Measurements from ENCODE around the gene ZBTB44. TPM values are rescaled to one million over a fixed set of nuclear protein-coding genes. Genes with fewer than 3 reads are reported as not detected.

Gene ZBTB44
- total RNA-seq, 1 donor from 2014 or later: 22.5 TPM

DNA sequence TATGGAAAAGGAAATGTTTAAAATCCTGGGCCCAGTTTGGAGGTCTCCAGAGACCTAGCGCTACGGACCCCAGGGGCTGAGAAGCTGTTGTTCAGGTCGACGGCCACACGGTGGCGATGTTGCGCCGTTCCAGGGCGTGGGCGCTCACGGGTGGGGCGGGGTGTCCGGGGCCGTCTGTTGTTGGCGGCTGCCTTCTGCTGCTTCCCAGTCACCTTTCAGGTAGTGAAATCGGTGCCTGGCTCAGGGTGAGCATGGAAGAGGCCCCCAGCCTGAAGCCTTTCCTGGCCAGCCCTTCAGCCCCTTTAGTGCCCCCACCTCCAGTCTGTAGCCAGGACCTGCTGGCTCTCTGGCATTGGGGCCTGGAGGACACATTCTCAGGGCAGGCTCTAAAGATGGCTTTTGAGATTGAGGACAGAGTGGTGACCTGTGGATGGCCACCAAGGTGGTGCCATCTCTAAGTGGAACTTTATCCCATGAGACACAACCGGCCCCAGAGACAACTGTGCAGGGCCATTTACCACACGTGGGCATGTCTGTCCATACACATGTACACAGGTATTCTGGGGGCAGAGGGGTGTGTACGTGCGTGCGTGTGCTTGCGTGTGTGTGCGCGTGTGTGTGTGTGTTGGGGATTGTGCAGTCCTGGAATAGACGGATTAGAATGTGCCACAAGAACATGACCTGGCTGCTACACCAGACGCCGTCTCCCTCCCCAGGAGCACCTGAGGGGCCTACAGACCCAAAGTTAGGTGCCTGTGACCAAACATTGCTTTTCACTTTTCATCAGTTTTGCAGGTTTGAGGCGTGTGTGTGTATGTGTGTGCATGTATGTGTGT, 101.4 kb downstream of the ZBTB44 start:
- ATAC-seq: peak; percentile 67

DNA sequence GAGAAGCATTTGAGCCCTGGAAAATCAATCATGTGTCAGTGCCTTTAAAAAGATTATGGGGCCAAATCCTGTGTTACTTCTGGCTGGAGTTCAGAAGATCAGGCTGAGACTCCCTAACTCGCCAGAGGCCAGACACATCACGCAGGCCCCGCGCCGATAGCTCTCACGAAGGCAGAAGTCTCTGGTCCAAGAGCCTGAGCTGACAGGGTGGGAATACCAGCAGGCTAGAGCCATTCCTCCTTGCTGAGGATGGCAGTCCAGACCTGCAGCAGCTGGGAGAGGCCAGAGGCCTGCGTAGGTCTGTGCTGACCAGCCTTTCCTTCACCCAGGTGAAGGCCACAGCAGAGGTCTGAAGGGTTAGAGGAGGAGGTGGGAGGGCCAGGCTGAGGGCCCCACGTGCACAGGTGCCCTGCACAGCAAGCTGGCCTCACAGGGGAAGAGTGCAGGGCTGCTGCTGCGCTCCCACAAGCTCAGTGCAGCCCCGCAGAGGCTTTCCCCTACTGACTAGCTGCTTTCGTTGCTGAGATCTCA, 102.2 kb downstream of the ZBTB44 start:
- no peak for ATAC-seq

DNA sequence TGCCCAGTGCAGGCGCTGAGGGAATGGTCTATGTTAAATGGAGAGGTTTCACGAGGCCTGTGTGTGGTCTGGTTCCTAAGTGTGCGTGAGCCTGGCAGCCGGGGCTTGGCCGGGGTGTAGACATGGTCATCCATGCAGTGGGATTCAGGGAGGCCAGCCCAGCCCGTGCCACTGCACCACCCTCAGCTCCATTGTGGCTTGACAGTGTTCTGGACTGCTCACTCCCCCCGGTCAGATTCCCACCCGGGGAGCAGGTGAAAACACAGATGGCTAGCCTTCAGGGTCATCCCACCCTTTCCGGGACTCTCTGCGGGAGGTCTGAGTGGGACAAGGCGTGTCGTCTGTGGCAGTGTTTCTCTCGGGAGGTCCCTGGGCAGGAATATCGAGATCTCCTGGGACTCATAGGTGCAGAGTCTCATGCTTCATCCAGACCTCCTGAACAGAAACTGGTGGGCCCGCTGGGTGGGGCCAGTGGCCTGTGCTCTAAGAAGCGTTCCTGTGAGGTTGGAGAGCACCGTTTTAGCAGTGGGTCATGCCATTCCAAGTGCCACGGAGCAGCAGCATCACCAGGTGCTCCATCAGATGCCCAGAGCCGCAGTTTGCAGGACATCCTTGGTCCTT, 102.8 kb downstream of the ZBTB44 start:
- ATAC-seq: no peak

DNA sequence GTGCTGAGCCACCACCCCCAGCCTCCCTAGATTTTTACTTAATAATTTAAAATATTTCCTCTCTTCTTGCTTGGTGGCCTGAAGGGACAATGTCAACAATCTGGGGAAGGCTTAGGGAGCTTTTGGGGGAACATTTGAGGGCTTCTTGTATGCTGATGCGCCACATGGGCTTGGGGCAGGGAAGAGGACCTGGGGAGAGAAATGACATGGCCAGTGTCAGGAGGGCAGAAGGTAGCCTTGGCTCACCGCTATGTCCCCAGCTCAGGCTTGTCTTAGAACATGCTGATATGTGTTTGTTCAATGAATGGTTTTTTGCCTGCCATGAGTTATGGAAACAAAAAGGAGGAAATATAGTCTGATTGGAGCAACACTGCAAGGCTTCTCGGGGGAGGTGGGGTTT, 103.6 kb downstream of the ZBTB44 start:
- no peak for ATAC-seq

DNA sequence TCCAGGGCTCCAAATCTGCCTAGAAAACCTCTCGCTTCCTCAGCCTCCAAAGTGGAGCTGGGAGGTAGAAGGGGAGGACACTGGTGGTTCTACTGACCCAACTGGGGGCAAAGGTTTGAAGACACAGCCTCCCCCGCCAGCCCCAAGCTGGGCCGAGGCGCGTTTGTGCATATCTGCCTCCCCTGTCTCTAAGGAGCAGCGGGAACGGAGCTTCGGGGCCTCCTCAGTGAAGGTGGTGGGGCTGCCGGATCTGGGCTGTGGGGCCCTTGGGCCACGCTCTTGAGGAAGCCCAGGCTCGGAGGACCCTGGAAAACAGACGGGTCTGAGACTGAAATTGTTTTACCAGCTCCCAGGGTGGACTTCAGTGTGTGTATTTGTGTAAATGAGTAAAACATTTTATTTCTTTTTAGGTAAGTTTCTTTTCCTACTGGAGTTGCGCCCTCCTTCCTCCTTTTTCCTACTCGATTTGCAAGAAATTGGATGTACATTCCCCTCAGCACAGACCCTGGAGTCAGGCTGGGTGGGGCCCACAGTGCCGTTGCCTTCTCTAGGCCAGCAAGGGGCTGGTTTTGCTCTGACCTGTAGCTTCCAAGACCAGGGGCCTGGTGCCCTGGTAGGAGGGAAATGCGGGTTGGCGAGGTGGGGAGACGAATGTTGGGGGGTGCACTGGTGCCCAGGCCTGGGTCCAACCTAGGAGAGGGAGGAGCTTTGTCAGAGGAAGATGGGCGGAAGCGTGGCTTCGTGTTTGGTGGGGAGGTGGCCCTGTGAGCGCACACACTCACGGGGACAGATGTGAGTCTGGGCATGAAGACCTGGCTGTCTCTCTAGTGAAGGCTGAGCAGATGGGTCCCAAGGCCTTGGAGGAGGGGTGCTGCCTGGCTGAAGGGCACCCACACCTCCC, 104.5 kb downstream of the ZBTB44 start:
- no peak for ATAC-seq

DNA sequence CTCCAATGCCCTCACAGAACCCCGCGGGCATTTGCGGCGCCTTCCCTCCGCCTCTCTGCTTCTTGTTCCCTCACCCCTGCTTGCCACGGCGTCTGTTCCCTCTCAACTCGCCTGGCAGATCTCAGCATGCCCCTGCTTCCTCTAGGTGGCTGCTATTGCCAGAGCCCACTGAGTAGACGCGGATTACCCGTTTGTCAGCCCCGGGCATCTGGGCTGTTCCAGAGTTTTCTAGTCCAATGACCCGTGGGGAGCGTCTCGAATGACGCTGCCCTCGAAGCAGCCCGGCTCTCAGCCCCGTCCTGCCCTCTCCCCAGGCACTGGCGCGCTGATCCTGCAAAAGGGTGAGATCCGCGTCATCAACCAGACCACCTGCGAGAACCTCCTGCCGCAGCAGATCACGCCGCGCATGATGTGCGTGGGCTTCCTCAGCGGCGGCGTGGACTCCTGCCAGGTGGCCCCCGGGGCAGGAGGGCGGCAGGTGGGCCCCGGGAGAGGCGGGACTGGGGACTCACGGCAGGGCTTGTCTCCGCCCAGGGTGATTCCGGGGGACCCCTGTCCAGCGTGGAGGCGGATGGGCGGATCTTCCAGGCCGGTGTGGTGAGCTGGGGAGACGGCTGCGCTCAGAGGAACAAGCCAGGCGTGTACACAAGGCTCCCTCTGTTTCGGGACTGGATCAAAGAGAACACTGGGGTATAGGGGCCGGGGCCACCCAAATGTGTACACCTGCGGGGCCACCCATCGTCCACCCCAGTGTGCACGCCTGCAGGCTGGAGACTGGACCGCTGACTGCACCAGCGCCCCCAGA, 105.4 kb downstream of the ZBTB44 start:
- ATAC-seq: peak; percentile 72

DNA sequence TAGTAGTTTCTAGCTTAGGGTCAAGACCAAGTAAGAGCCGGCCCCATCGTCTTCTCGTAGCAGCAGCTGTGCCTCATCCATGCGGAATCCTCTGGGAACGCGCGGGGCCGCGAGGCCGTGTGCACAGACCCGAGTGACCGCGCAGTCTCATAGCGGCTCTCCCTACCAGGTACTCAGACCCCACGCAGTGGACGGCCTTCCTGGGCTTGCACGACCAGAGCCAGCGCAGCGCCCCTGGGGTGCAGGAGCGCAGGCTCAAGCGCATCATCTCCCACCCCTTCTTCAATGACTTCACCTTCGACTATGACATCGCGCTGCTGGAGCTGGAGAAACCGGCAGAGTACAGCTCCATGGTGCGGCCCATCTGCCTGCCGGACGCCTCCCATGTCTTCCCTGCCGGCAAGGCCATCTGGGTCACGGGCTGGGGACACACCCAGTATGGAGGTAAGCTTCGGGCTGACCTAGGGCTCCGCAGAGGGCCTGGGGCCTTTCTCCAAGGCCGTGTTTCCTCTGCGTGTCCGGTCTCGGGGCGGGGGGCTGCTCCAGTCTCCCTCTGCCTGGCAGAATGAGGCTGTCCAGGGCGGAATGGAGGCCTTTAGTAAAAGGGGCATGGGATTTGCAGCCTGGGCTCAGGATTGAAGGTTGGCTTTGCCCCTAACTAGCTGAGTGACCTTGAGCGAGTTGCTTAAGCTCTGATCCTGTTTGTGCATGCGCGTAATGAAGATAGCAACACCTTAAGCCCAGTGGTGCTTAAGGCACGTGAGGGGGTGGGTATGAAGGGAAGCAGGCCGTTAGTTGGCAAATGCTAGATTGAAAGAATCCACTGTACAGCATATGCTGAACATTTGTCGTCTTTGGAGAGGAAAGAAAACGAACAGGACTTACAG, 106.2 kb downstream of the ZBTB44 start:
- ATAC-seq: no peak

DNA sequence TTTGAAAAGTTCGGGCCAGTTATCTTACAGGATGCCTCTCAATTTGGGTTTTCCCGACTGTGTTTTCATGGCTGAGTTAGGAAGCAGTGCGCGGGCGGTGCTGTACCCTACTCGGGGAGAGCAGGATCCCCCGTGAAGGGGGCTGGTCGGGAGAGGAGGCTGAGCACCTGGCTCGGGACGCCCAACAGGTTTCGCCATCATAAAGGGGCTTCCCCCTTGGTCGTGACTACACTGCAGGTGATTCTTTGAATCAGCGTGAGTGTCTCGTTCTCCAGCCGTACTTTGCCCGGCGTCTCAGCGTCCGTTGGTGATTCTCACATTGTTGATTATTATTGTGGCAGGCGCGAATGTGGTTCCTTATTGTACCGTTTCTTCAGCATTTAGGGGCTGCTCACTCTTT, 108.6 kb downstream of the ZBTB44 start:
- ATAC-seq: no peak

DNA sequence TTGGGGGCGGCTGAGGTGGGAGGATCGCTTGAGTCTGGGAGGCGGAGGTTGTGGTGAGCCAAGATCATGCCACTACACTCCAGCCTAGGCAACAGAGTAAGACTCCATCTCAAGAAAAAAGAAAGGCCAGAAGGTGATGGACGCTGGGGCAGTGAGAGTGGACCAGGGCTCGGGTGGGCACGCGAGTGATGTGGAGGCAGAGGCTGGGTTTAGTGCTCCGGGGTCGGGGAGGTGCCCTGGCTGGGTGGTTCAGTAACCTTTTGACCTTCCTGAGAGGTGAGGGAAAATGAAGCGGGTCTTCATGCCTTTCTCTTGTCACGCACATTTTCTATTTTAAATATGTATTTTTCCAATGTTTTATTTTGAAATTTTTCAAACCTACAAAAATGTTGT, 110.0 kb downstream of the ZBTB44 start:
- no peak for ATAC-seq

DNA sequence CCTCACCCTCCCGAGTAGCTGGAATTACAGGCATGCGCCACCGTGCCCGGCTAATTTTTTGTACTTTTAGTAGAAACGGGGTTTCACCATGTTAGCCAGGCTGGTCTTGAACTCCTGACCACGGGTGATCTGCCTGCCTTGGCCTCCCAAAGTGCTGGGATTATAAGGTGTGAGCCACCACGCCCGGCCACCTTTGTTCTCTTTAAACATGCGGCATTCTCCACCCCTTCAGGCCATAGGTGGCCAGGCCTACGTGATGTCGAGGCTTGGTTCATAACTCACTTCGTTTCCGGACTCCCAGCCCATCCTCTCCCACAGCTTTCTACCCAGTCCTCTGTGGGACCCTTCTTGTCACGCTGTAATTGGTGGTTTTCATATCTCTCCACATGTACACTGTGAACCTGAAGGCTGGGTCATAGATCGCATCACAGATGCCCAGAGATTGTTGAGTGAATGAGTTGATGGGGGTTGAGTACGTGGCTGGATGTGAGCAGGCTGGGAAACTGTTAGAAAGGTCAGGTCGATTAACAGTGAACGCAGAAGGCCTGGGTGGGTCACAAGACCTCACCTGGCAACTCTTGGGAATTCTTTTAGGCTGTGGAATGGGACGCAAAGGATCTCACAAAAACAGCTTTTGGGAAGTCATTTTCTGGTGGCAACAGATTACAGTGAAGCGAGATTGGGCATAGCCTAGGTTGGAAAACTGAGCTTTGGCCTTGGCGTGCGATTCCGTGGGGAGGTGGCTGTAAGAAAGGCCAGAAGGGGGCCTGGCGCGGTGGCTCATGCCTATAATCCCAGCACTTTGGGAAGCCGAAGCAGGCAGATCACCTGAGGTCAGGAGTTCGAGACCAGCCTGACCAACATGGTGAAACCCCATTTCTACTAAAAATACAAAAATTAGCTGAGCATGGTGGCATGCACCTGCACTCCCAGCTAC, 110.7 kb downstream of the ZBTB44 start:
- ATAC-seq: no peak

DNA sequence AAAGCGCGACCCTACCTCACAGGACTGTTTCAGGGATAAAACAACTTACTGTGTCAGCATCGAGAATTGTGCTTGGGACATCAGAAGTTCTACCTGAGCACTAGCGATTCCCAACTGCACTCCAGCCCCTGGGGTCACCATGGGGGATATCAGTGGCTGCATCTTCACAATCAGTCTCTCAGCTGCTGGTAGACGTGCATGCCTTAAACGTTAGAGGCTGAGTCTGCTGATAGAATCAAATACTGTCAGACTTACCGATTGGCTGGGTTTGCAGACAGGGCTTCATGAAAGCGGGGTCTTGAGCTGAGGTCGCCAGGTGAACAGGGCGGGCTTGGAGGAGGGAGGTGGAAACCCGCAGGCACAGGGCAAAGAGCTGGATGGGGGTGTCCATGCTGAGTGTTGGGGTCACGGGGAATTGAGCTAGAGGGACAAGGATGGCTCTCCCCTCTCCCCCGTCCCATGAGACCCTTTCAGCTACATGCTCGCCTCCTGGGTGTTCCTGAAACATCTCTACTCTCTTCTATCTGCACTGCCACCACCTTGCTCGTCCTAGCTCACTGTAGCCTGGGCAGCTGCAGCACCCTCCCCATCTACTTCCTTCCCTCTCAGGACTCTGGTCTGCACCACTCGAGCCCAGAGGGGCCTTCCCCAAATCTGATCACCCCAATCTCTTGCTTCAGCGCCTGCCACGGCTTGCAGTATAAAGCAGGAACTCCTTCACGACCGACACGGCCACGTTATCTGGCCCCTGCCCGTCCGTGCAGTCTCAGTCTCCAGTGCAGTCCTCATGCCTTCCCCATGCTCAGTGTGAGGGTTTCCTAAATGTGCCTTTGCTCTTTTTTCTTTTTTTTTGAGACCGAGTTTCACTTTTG, 111.7 kb downstream of the ZBTB44 start:
- no peak for ATAC-seq

DNA sequence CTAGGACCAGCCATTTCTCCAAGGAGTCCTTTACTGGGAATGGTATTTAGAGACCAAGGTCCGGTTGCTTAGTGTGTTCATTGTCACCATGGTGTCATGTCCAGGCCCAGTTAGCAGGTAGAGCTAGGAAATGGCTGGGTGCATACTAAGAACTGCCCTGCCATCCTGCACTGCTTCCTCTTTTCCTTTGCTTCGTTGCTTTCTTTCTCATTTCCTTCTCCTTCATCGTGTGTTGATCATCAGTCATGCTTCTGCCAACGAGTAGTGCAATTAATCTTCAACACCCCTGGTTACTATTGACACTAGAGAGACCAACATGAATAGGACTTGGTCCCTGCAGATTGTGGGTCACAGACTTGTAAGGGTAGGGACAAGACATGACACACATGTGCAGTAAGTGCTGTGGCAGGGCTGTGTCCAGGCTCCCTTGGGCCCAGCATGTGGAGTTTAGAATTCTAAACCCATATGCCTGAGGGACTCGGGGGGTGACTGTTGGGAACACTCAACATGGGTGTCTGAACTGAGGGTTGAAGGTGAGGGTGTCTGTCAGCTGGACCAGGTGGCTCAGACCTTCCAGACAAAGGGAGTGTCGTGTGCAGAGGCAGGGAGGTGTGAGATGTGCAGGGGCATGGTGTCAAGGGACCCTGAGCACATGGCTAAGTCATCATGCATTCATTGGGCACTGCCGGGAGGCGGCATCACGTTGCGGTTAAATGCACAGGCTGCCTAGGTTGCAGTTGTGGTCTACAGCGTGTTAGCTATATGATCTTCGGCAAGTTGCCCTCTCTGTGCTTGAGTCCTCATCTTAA, 112.5 kb downstream of the ZBTB44 start:
- ATAC-seq: no peak

DNA sequence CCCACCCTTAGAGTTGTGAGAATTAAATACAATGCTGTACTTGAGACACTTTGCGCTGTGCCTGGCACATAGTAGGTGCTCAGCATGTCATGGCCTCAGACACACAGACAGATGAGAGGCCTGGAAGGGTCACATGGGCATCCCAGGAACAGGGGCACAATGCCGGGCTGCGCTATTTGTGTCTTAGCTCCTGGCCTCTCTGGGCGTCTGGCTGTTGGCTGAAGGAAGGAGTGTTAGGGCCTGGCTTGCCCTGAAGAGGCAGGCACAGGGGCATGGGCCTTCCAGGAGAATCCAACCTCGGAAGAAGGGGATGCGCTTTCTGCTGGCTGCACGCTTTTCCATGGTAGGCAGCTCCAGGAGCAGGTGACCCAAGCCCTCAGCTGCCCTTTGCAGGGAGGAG, 113.7 kb downstream of the ZBTB44 start:
- ATAC-seq: no peak

DNA sequence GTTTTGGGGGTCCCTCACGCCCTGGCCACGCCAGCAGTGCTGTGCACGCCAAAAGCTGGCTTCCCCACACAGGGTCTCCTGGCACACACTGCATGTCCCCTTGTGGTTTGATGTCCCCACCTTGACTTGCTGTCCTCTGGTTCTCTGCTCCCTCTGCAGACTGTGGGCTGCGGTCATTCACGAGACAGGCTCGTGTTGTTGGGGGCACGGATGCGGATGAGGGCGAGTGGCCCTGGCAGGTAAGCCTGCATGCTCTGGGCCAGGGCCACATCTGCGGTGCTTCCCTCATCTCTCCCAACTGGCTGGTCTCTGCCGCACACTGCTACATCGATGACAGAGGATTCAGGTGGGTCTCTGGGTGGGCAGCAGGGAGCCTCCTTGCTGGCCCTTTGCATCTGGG, 114.9 kb downstream of the ZBTB44 start:
- no peak for ATAC-seq

DNA sequence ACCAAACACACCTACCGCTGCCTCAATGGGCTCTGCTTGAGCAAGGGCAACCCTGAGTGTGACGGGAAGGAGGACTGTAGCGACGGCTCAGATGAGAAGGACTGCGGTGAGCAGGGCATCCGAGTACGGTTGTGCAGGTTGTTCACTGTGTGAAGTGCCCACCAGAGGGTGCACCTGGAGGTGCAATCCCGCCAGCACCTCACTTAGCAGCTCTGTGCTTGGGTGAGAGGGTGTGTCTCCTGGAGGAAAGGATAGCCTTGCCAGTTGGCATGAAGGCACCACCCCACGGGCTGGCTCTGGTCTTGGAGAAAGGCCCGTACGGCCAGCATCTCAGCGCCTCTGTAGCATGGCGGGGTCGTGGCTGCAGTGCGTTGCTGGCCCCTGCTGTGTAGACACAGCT, 115.8 kb downstream of the ZBTB44 start:
- no peak for ATAC-seq

DNA sequence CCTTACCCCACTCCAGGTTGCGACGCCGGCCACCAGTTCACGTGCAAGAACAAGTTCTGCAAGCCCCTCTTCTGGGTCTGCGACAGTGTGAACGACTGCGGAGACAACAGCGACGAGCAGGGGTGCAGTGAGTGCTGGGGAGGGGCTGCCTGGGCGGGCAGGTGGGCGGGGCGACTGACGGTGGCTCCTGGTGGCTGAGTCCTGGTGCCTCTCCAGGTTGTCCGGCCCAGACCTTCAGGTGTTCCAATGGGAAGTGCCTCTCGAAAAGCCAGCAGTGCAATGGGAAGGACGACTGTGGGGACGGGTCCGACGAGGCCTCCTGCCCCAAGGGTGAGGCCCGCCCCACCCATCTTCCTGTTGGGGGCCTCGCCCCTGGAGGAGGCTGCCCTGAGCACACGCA, 116.4 kb downstream of the ZBTB44 start:
- no peak for ATAC-seq

DNA sequence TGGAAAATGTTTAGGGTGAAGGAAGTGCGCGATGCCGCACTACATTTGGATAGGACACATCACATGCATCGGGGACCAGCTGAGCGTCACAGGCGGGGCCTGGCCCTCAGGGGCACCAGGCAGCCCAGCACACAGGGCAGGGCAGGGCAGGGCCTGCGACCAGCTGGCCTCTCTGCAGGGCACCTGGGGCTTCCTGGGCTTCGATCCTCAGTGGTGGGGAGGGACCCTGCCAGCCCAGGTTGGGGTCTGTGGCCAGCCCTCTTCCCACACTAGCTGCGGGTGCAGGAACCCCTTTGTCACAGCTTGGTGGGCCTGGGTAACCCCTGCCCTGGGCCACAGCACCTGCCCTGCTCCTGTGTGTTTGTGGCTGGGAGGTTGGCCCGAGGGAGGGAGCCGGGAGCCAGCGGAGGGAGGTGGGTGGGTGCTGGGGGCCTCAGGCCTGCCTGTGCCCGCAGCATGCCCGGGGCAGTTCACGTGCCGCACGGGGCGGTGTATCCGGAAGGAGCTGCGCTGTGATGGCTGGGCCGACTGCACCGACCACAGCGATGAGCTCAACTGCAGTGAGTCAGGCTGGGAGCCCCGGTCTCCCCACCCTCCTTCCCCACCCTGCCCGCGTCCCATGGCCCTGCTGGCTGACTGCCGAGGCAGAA, 117.2 kb downstream of the ZBTB44 start:
- peak; percentile 78 for ATAC-seq
